HL-60 (cell line): Measurements from ENCODE around the gene RAD1.

Experiments used
- POLR2AphosphoS5 ChIP-seq: IDR thresholded peaks from 2 replicates; pipeline ENCODE4 v1.6.1; 2012; ENCODE audit warnings: low read depth
- SPI1 ChIP-seq: IDR thresholded peaks from 2 replicates; pipeline ENCODE4 v1.6.1; 2012; ENCODE audit warnings: low read depth, mild to moderate bottlenecking, borderline replicate concordance
- TF ChIP-seq, protein P1 (sequence below): IDR thresholded peaks from 2 replicates; pipeline ENCODE4 v1.6.1; 2012; ENCODE audit warnings: low read depth; ENCODE audit not compliant: insufficient replicate concordance
- TF ChIP-seq, protein P2 (sequence below): IDR thresholded peaks from one replicate; pipeline ENCODE4 v1.5.1; 2011; ENCODE audit warnings: low read length, control low read depth, inconsistent platforms; ENCODE audit not compliant: insufficient read depth

DNA sequence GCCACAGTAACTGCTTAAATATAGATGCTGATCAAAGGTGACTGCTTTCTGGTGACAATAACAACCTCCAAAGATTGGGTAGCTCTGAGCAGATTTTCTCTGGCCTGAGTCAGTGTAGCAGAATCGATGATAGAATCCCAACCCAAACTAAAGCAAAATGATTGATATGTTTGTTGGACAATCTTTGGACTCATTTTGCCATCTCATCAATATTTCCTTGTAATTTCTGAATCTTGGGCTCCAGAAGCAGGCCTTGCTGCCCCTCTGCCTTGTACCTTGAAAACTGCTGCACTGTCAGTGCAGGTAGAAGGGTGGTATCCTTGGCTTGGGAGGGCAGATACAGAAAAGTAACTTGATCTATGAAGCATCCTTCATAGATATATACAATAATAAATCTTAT is 57.4 kb downstream of the RAD1 start:
- TF ChIP-seq, protein P1, sequence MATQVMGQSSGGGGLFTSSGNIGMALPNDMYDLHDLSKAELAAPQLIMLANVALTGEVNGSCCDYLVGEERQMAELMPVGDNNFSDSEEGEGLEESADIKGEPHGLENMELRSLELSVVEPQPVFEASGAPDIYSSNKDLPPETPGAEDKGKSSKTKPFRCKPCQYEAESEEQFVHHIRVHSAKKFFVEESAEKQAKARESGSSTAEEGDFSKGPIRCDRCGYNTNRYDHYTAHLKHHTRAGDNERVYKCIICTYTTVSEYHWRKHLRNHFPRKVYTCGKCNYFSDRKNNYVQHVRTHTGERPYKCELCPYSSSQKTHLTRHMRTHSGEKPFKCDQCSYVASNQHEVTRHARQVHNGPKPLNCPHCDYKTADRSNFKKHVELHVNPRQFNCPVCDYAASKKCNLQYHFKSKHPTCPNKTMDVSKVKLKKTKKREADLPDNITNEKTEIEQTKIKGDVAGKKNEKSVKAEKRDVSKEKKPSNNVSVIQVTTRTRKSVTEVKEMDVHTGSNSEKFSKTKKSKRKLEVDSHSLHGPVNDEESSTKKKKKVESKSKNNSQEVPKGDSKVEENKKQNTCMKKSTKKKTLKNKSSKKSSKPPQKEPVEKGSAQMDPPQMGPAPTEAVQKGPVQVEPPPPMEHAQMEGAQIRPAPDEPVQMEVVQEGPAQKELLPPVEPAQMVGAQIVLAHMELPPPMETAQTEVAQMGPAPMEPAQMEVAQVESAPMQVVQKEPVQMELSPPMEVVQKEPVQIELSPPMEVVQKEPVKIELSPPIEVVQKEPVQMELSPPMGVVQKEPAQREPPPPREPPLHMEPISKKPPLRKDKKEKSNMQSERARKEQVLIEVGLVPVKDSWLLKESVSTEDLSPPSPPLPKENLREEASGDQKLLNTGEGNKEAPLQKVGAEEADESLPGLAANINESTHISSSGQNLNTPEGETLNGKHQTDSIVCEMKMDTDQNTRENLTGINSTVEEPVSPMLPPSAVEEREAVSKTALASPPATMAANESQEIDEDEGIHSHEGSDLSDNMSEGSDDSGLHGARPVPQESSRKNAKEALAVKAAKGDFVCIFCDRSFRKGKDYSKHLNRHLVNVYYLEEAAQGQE = no peak
- TF ChIP-seq, protein P2, sequence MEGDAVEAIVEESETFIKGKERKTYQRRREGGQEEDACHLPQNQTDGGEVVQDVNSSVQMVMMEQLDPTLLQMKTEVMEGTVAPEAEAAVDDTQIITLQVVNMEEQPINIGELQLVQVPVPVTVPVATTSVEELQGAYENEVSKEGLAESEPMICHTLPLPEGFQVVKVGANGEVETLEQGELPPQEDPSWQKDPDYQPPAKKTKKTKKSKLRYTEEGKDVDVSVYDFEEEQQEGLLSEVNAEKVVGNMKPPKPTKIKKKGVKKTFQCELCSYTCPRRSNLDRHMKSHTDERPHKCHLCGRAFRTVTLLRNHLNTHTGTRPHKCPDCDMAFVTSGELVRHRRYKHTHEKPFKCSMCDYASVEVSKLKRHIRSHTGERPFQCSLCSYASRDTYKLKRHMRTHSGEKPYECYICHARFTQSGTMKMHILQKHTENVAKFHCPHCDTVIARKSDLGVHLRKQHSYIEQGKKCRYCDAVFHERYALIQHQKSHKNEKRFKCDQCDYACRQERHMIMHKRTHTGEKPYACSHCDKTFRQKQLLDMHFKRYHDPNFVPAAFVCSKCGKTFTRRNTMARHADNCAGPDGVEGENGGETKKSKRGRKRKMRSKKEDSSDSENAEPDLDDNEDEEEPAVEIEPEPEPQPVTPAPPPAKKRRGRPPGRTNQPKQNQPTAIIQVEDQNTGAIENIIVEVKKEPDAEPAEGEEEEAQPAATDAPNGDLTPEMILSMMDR = no peak
- no peak for TF ChIP-seq POLR2AphosphoS5
- TF ChIP-seq SPI1 = no peak
